ENCODE measurements around the gene HK1.
A peak's percentile ranks its signal among the peaks of the same experiment; 100 is the strongest.

The HK1 gene

DNA sequence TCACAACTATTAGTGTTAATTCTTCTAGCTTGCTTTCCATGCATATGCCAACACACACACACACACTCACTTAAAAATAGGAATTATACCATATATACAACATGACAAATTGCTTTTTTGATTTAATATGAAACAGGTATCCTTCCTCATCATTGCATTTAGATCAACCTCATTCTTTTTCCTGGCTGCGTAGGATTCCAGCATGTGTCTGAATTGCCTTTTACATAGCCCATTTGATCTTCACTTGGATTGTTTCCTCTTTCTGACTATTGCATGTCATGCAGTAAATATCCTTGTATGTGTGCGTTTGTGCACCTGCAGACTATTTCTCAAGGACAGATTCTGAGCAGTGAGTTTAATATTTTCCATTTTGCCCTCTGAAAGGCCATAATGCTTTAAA lies 110.2 kb downstream of the HK1 start:
- Histone ChIP-seq H4K20me1 (ENCODE audit: insufficient read depth, low read length) (no peaks in the 10 kb centered on the region), H3K79me2 (ENCODE audit: low read length) (no peaks in the 10 kb centered on the region), H2AFZ (ENCODE audit: low read length) (no peak overlapping the region), H3K9me3 (replicated peaks; ENCODE audit: insufficient read depth, low read length) (no peaks in the 10 kb centered on the region), H3K4me3 (ENCODE audit: low read length) (no peak overlapping the region), H3K9me2 (replicated peaks; ENCODE audit: insufficient read depth, low read length) (no peaks in the 10 kb centered on the region), H3F3A (ENCODE audit: insufficient read depth, low read length) (no peaks in the 10 kb centered on the region), H3K27ac (ENCODE audit: low read length) (no peak overlapping the region), H3K27me3 (replicated peaks; ENCODE audit: insufficient read depth, low read length) (no peaks in the 10 kb centered on the region), H3K4me2 (ENCODE audit: low read depth, low read length) (no peak overlapping the region), H3K4me1 (ENCODE audit: low read length) (no peaks in the 10 kb centered on the region), H3K36me3 (replicated peaks; ENCODE audit: insufficient read depth, low read length) (no peaks in the 10 kb centered on the region), H3K9ac (ENCODE audit: low read length) (no peak overlapping the region)
- no peak for DNase-seq
- TF ChIP-seq EZH2phosphoT487 (IDR thresholded peaks at IDR 0.05; ENCODE audit: low read length): no peak
- no peak for TF ChIP-seq EZH2 (optimal IDR thresholded peaks at IDR 0.05; ENCODE audit: low read depth, low read length)
- TF ChIP-seq, protein P1, sequence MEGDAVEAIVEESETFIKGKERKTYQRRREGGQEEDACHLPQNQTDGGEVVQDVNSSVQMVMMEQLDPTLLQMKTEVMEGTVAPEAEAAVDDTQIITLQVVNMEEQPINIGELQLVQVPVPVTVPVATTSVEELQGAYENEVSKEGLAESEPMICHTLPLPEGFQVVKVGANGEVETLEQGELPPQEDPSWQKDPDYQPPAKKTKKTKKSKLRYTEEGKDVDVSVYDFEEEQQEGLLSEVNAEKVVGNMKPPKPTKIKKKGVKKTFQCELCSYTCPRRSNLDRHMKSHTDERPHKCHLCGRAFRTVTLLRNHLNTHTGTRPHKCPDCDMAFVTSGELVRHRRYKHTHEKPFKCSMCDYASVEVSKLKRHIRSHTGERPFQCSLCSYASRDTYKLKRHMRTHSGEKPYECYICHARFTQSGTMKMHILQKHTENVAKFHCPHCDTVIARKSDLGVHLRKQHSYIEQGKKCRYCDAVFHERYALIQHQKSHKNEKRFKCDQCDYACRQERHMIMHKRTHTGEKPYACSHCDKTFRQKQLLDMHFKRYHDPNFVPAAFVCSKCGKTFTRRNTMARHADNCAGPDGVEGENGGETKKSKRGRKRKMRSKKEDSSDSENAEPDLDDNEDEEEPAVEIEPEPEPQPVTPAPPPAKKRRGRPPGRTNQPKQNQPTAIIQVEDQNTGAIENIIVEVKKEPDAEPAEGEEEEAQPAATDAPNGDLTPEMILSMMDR (IDR thresholded peaks at IDR 0.05; ENCODE audit: low read length): no peak

DNA sequence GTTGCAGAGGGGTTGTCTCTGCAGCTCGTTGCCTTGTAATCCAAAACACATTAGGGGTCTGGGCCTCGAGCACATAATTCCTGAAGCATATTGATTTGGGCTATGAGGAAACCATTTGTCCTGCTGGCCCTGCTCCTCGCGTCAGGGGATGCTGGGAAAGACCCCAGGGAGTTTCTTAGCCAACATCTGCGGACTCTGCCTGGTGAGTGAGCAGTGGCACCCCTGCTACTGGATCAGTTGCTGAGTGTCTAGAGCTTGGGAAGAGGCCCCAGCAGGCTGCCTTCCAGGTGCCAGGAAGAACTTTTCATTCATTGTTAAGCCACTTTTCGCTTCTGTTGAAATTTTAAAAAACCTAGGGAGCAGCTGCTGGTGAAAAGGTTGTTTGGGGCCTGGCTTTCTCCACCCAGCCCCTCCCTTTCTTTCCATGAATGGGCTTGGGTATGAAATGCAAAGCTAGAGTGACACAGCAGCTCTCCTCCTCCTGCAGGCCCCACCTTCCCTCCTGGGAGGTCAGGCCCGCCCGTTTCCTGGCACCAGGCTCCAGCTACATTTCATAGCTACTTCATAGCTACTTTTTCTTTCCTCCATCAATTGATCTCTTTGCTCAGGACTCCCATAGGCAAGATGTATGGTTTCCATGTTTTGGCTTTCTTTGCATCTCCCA lies 111.7 kb downstream of the HK1 start:
- DNase-seq: no peak
- Histone ChIP-seq H3K4me3 (ENCODE audit: low read length) (no peak overlapping the region), H3K9me2 (replicated peaks; ENCODE audit: insufficient read depth, low read length) (no peaks in the 10 kb centered on the region), H3K79me2 (ENCODE audit: low read length) (no peaks in the 10 kb centered on the region), H3K9me3 (replicated peaks; ENCODE audit: insufficient read depth, low read length) (no peaks in the 10 kb centered on the region), H3K4me1 (ENCODE audit: low read length) (no peaks in the 10 kb centered on the region), H2AFZ (ENCODE audit: low read length) (no peak overlapping the region), H3K36me3 (replicated peaks; ENCODE audit: insufficient read depth, low read length) (no peaks in the 10 kb centered on the region), H3K9ac (ENCODE audit: low read length) (no peak overlapping the region), H3K4me2 (ENCODE audit: low read depth, low read length) (no peak overlapping the region), H3K27ac (ENCODE audit: low read length) (no peak overlapping the region), H3K27me3 (replicated peaks; ENCODE audit: insufficient read depth, low read length) (no peaks in the 10 kb centered on the region), H4K20me1 (ENCODE audit: insufficient read depth, low read length) (no peaks in the 10 kb centered on the region), H3F3A (ENCODE audit: insufficient read depth, low read length) (no peaks in the 10 kb centered on the region)
- TF ChIP-seq EZH2phosphoT487 (IDR thresholded peaks at IDR 0.05; ENCODE audit: low read length): no peak

DNA sequence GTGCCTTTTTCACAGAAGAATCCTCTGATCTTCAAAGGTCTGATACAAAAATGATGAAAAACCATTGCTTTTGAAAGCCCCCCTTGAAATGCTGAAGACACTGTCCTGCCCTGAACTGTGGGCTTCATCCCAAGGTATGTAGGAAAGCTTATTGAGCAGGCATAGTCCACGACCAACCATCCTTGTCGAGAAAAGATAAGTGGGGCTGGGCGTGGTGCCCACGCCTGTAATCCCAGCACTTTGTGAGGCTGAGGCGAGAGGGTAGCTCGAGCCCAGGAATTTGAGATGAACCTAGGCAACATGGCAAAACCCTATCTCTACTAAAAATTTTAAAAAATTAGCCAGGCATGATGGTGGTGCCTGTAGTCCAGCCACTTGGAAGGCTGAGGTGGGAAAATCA lies 112.9 kb downstream of the HK1 start:
- H4K20me1 ChIP-seq (ENCODE audit: insufficient read depth, low read length): no peaks in the 10 kb centered on the region
- no peaks in the 10 kb centered on the region for H3F3A ChIP-seq (ENCODE audit: insufficient read depth, low read length)
- H3K9me3 ChIP-seq (replicated peaks; ENCODE audit: insufficient read depth, low read length): no peaks in the 10 kb centered on the region
- H3K36me3 ChIP-seq (replicated peaks; ENCODE audit: insufficient read depth, low read length): no peaks in the 10 kb centered on the region
- no peaks in the 10 kb centered on the region for H3K4me1 ChIP-seq (ENCODE audit: low read length)
- no peak overlapping the region for H3K4me2 ChIP-seq (ENCODE audit: low read depth, low read length)
- TF ChIP-seq EZH2 (optimal IDR thresholded peaks at IDR 0.05; ENCODE audit: low read depth, low read length) (no peak), EZH2phosphoT487 (IDR thresholded peaks at IDR 0.05; ENCODE audit: low read length) (no peak)
- no peak for DNase-seq
- no peak overlapping the region for H3K27ac ChIP-seq (ENCODE audit: low read length)
- H2AFZ ChIP-seq (ENCODE audit: low read length): no peak overlapping the region
- no peak overlapping the region for H3K9ac ChIP-seq (ENCODE audit: low read length)
- no peak overlapping the region for H3K4me3 ChIP-seq (ENCODE audit: low read length)
- H3K27me3 ChIP-seq (replicated peaks; ENCODE audit: insufficient read depth, low read length): no peaks in the 10 kb centered on the region
- no peaks in the 10 kb centered on the region for H3K9me2 ChIP-seq (replicated peaks; ENCODE audit: insufficient read depth, low read length)
- no peaks in the 10 kb centered on the region for H3K79me2 ChIP-seq (ENCODE audit: low read length)

DNA sequence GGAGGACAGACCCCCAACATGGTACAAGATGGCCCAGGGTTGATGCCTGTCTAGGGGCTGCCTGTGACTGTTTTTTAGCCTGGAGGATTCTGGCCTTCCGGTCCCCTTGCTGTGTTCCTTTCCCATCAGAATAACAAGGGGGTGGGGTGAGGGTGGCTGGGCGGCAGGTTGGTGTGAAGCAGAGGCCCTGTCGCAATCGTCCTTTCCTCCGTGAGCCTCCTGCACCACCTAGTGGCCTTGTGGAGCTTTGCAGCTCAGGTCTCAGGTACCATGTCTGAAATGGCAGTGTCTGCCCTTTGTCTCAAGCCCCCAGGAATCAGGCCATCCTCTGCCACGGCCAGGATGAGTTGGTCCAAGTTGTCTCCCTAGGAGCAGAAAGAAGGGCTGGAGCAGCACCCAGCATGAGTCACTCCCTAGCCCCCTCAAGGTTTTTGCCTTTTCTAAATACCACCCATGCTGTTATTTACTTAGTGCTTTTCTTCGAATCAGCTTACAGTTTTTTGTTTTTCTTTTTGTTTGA lies 114.2 kb downstream of the HK1 start:
- Histone ChIP-seq H3F3A (ENCODE audit: insufficient read depth, low read length) (no peaks in the 10 kb centered on the region), H3K4me3 (ENCODE audit: low read length) (no peak overlapping the region), H3K9ac (ENCODE audit: low read length) (no peak overlapping the region), H2AFZ (ENCODE audit: low read length) (peak overlapping the region; percentile 81), H3K4me1 (ENCODE audit: low read length) (no peaks in the 10 kb centered on the region), H3K9me2 (replicated peaks; ENCODE audit: insufficient read depth, low read length) (no peaks in the 10 kb centered on the region), H3K4me2 (ENCODE audit: low read depth, low read length) (peak overlapping the region; percentile 26; the same call in 1 of the 2 replicates), H4K20me1 (ENCODE audit: insufficient read depth, low read length) (no peaks in the 10 kb centered on the region), H3K36me3 (replicated peaks; ENCODE audit: insufficient read depth, low read length) (no peaks in the 10 kb centered on the region), H3K27me3 (replicated peaks; ENCODE audit: insufficient read depth, low read length) (no peaks in the 10 kb centered on the region), H3K9me3 (replicated peaks; ENCODE audit: insufficient read depth, low read length) (no peaks in the 10 kb centered on the region), H3K79me2 (ENCODE audit: low read length) (no peaks in the 10 kb centered on the region), H3K27ac (ENCODE audit: low read length) (no peak overlapping the region)
- TF ChIP-seq, protein P1 (IDR thresholded peaks at IDR 0.05; ENCODE audit: low read length): peak; percentile 94
- TF ChIP-seq EZH2 (optimal IDR thresholded peaks at IDR 0.05; ENCODE audit: low read depth, low read length): no peak
- no peak for TF ChIP-seq EZH2phosphoT487 (IDR thresholded peaks at IDR 0.05; ENCODE audit: low read length)
- DNase-seq: peak; percentile 81

All from MM.1S (cell line).